ENCODE measurements around the gene GRK3. TPM values are rescaled to one million over a fixed set of nuclear protein-coding genes. Genes with fewer than 3 reads are reported as not detected.

GRK3 gene
- total and polyA plus RNA-seq, 2 donors (not counting 3 experiments of a cell fraction or from before 2014, with no cell fraction given): 0.68 to 4.4 TPM

- TF ChIP-seq GATA2 (IDR thresholded peaks at IDR 0.05; ENCODE audit: insufficient read depth, insufficient read length, low read depth, low read length): peak; percentile 47
- no peak for TF ChIP-seq FOS (IDR thresholded peaks at IDR 0.05; ENCODE audit: borderline replicate concordance, insufficient read depth, low read length)
- no peak for TF ChIP-seq CTCF (IDR thresholded peaks at IDR 0.05; ENCODE audit: extremely low read depth in 1 of 2, insufficient read depth in 1 of 2, low read depth in 1 of 2, low read length in 2 of 2)
- Histone ChIP-seq H2AFZ (ENCODE audit: low read depth, low read length) (peak overlapping the region; percentile 29), H3K4me2 (ENCODE audit: insufficient read depth, low read length) (no peak overlapping the region), H3K79me2 (ENCODE audit: control insufficient read depth, insufficient read depth, low read length) (no peaks in the 10 kb centered on the region), H3K9me1 (replicated peaks; ENCODE audit: control insufficient read depth, extremely low read depth, insufficient read depth, low read length) (no peaks in the 10 kb centered on the region), H3K4me3 (replicated peaks in 1 of 3; ENCODE audit: insufficient read depth in 1 of 3, low read depth in 1 of 3, low read length in 3 of 3) (no peak overlapping the region), H3K9me3 (replicated peaks; ENCODE audit: control insufficient read depth, insufficient read depth, low read length) (peaks cover 4% of the 10 kb centered on the region), H3K9ac (replicated peaks; ENCODE audit: extremely low read depth, insufficient read depth, low read length) (no peak overlapping the region), H3K36me3 (ENCODE audit: control insufficient read depth in 2 of 2, extremely low read depth in 1 of 2, insufficient read depth in 2 of 2, low read length in 2 of 2) (no peaks in the 10 kb centered on the region), H3K4me1 (ENCODE audit: control insufficient read depth, extremely low read depth, insufficient read depth, low read length) (peaks cover 19% of the 10 kb centered on the region), H3K27ac (ENCODE audit: insufficient read depth, low read depth, low read length) (no peak overlapping the region), H3K27me3 (ENCODE audit: control insufficient read depth in 2 of 2, insufficient read depth in 2 of 2, low read length in 2 of 2) (no peaks in the 10 kb centered on the region), H4K20me1 (replicated peaks; ENCODE audit: control insufficient read depth, extremely low read depth, insufficient read depth, low read length) (no peaks in the 10 kb centered on the region)
- no TSS peak for BruUV-seq (replicated peaks)
- CTCF ChIA-PET: interaction anchor here (1.3 to 3.5 kb wide), 2 partner anchors 9 to 11 kb away, joined by 3 to 39 read pairs; no protein-coding TSS in a partner anchor
- POLR2A ChIA-PET: no interaction called here
- DNase-seq (ENCODE audit: low read depth, low spot score) (peak; percentile 58), FAIRE-seq (peak; percentile 62)
- intact Hi-C loops (cut with micrococcal nuclease): loop anchor here (5.0 kb wide), 1 partner anchor 60 kb away; no protein-coding TSS in a partner anchor
- dilution Hi-C loops (cut with MboI; ENCODE audit: extremely low pct_ligation_motif_present, low sequenced_read_pairs): no loop called here
Observed at GRCh38 chr22:25762147-25762546, 197.7 kb downstream of the GRK3 start.

GRCh38 chr22:25763239-25763777, 198.8 kb downstream of the GRK3 start:
- DNase-seq (ENCODE audit: low read depth, low spot score) (no peak), FAIRE-seq (peak; percentile 78)
- Histone ChIP-seq H3K4me3 (replicated peaks in 1 of 3; ENCODE audit: insufficient read depth in 1 of 3, low read depth in 1 of 3, low read length in 3 of 3) (no peak overlapping the region), H3K9ac (replicated peaks; ENCODE audit: extremely low read depth, insufficient read depth, low read length) (no peak overlapping the region), H3K27me3 (ENCODE audit: control insufficient read depth in 2 of 2, insufficient read depth in 2 of 2, low read length in 2 of 2) (no peaks in the 10 kb centered on the region), H3K79me2 (ENCODE audit: control insufficient read depth, insufficient read depth, low read length) (no peaks in the 10 kb centered on the region), H3K9me1 (replicated peaks; ENCODE audit: control insufficient read depth, extremely low read depth, insufficient read depth, low read length) (no peaks in the 10 kb centered on the region), H3K4me2 (ENCODE audit: insufficient read depth, low read length) (no peak overlapping the region), H3K9me3 (replicated peaks; ENCODE audit: control insufficient read depth, insufficient read depth, low read length) (peaks cover 4% of the 10 kb centered on the region), H3K4me1 (ENCODE audit: control insufficient read depth, extremely low read depth, insufficient read depth, low read length) (peaks cover 19% of the 10 kb centered on the region), H4K20me1 (replicated peaks; ENCODE audit: control insufficient read depth, extremely low read depth, insufficient read depth, low read length) (no peaks in the 10 kb centered on the region), H3K36me3 (ENCODE audit: control insufficient read depth in 2 of 2, extremely low read depth in 1 of 2, insufficient read depth in 2 of 2, low read length in 2 of 2) (no peaks in the 10 kb centered on the region), H3K27ac (ENCODE audit: insufficient read depth, low read depth, low read length) (no peak overlapping the region), H2AFZ (ENCODE audit: low read depth, low read length) (no peak overlapping the region)
- POLR2A ChIA-PET: no interaction called here
- no peak for TF ChIP-seq POLR2A (IDR thresholded peaks at IDR 0.05; ENCODE audit: low read depth, low read length)
- TF ChIP-seq MYC (IDR thresholded peaks at IDR 0.05; ENCODE audit: low read depth, low read length): no peak
- TF ChIP-seq CTCF (IDR thresholded peaks at IDR 0.05; ENCODE audit: extremely low read depth in 1 of 2, insufficient read depth in 1 of 2, low read depth in 1 of 2, low read length in 2 of 2): no peak
- no peak for TF ChIP-seq JUN (IDR thresholded peaks at IDR 0.05; ENCODE audit: borderline replicate concordance, insufficient read depth, insufficient read length, low read depth)
- TF ChIP-seq FOS (IDR thresholded peaks at IDR 0.05; ENCODE audit: borderline replicate concordance, insufficient read depth, low read length): no peak
- TF ChIP-seq POLR2AphosphoS5 (IDR thresholded peaks at IDR 0.05; ENCODE audit: insufficient read depth, low read depth, low read length): no peak
- TF ChIP-seq GATA2 (IDR thresholded peaks at IDR 0.05; ENCODE audit: insufficient read depth, insufficient read length, low read depth, low read length): no peak
- no peak for TF ChIP-seq EZH2 (IDR thresholded peaks at IDR 0.05; ENCODE audit: borderline replicate concordance, low read depth, low read length, severe bottlenecking)
- no peak for TF ChIP-seq MAX (IDR thresholded peaks at IDR 0.05; ENCODE audit: insufficient read depth, insufficient read length)
- BruUV-seq (replicated peaks): no TSS peak
- CTCF ChIA-PET: interaction anchor here (0.6 to 3.5 kb wide), 4 partner anchors 10 to 301 kb away, joined by 3 to 39 read pairs (median 6); no protein-coding TSS in a partner anchor
- intact Hi-C loops (cut with micrococcal nuclease) (loop anchor here (5.0 kb wide), 1 partner anchor 61 kb away; no protein-coding TSS in a partner anchor), dilution Hi-C loops (cut with MboI; ENCODE audit: extremely low pct_ligation_motif_present, low sequenced_read_pairs) (no loop called here)
